HT-29 (cell line): ENCODE data around the gene LSP1. TPM values are rescaled to one million over a fixed set of nuclear protein-coding genes. Genes with fewer than 3 reads are reported as not detected.

Experiments used
- DNase-seq: peaks from one replicate; pipeline ENCODE4 v3.0.0-alpha.2; 2015; ENCODE audit warnings: low spot score
- total RNA-seq: library from RNA; depleted of rRNA; stranded (reverse); fragments of >200 nt; shearing (Covaris generic); gene quantifications from 2 replicates; pipeline ENCODE4 v1.2.3, GENCODE V29; 2014

The LSP1 gene
- total RNA-seq, 1 experiment from 2014 or later, result 0.05 TPM

DNA sequence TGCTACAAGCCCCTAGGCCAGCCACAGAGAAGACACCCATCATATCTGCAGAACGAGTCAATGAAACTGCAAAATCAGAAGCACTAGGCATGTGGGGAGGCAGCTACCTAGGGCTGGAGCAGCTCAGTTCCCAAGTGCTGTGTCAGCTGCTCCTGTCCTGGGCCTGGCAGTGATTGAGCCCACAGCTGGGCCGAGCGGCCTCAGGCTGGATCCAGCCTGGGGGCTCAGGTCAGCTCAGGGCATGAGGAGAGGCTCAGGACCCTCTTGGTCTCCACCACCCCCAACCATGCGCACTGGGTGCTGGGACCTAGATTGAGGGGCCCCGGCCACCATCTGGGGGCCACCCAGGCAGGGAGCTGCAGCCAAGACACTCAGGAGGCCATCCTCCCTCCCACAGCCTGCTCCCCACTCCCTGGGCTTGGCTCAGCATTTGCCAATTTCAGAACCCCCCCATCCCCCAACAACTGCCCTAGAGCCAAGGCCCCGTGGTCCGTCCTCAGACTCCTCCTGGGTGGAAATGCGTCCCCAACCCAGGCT is 64.2 kb downstream of the LSP1 start:
- DNase-seq, result no peak

DNA sequence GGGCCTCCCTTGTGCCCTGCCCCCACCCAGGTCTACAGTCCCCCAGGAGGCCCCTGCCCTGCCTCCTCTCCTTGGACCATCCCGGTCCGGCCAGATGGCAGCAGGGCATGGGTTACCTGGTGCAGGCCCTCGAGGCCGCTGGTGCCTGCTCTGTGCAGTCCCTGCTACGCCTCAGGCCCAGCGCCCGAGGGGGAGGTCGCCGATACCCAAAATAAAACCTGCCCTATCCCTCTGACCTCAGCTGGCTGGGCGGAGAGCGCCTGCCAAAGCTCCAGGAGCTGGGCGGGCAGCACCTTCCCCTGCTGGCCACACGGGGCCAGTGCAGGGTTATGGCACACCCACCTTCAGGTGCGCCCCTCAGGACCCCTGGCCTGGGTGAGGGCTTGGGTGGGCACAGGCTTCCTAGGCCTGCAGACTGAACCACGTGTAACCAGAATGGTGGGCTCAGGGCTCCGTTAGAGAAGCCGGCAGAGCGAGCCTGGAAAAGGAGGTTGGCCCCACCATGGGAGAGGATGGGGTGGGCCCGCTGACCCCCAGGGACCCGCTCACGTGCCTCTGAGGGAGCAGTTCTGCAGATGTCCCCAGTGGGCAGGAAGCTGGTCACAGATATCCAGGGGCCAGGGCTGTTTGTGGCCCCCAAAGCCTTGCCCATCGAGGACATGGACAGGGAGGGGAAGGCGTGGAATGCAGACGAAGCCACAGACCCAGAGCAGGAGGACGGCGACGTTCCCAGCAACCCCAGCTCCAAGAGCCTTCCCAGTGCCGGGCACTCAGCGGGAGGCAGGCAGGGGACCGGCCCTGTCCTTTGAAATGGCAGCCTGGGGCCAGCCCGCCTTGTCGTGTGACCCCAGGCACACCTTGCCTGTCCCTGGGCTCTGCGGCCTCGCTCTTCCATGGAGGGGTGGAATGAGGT is 64.9 kb downstream of the LSP1 start:
- DNase-seq, result no peak

DNA sequence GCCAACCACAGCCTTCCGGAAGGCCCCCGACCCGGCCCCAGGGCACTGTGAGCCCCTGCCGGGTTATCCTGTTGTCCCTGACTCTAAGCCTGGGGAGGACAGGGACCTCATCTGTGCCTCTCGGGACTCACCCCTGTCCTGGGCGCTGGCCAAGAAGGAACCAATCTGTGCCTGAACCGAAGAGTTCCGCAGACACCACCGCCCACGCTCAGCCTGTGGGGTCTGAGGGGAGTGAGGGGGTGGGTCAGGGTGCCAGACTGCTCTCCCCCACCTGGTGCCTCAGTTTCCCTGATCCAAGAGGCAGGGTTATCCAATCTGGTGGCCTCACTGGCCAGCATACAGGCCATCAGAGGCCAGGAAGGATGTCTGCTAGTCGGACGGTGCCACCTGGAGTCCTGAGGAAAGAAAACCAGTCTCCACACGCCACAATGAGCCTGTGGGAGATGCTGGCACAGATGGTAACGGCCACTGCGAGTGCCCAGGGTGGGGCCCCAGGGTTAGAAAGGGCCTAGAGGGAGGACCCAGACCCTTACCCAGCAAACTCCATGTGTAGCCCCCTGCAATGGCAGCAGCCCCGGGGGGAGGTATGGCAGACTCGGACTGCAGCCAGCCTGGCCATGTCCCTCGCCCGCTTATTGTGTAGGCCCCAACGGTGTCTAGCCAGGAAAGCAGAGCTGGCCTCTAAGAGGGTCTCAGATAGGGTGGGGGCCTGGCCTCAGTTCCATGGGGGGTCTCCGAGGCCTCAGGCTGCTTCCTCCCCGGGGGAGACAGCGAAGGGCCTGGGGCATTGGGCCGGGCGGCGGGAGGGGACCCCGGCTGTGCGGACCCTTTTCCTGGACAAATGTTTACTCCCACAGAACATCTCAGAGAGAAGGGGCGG is 65.8 kb downstream of the LSP1 start:
- DNase-seq, result peak; percentile 37

DNA sequence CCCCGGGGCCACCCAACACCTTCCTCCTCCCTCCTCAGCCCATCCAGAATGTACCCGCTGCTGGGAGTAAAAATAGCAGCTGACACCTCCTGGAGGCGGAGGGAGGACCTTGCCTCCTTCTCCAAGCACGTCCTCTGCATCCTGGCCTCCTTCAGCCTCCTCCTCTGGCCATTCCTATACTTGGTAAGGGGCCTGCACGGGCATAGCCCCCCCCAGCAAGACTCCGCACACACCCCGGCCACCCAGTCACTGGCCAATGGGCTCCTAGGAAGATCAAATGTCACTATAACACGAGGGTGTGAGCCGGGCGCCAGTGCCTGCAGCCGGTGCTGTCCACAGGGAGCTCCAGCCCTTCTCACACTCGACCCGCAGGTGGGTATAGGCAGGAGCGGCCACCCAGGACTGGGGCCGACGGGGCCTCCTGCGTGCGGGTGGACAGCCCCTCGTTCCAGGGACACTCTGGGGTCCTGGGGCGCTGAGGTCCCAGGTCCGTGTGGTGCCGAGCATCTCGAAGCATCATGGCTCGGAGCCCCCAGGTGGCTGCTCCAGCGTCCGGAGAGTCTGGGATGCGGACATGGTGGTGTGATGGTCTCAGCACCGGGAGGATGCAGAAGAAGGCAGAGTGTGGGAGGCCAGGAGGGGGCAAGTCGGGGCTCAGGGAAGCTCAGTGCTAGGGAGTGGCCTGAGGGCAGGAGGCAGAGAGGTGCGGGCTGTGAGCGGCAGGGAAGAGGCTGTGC is 66.7 kb downstream of the LSP1 start, which contains the start of gene TNNT3:
Gene TNNT3, plus strand, starts transcription at position 313 of the 737 bp plus-strand sequence. CDS start 3,172 bp downstream, outside the sequence.
- no peak for DNase-seq

DNA sequence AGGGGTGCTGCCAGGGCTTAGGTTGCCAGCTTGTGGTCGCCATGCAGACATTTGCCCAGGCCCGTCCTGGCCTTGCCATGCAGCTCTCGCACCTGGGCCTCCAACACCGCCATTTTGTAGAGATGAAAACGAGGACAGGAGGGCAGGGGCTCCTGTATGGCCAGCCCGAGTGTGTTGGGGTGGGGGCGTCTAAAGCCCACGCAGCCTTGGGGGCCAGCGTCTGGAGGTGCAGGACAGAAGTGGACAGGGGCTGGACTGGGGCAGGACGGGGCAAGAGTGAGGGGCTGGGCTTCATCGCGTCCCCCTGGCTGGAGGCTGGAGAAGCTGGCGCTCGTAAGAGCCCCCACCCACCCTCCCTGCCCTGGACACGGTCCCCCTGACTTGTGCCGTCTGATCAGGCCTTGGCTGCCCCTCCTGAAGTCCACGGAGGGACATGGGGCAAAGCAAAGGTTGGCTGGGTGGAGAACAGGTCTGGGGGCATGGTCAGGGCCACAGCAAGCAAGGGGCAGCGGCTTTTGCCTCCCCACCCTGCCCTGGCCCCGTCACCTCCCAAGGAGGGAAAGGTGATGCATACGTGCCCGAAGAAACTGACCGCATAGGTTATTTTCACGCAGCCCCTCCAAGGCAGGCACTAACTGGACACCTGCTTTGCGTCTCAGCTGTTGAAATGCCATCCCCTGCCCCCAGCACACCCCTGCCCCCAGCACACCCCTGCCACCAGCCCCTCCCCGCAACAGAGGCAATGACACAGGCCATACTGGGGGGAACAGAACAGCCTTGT is 67.4 kb downstream of the LSP1 start:
- no peak for DNase-seq

DNA sequence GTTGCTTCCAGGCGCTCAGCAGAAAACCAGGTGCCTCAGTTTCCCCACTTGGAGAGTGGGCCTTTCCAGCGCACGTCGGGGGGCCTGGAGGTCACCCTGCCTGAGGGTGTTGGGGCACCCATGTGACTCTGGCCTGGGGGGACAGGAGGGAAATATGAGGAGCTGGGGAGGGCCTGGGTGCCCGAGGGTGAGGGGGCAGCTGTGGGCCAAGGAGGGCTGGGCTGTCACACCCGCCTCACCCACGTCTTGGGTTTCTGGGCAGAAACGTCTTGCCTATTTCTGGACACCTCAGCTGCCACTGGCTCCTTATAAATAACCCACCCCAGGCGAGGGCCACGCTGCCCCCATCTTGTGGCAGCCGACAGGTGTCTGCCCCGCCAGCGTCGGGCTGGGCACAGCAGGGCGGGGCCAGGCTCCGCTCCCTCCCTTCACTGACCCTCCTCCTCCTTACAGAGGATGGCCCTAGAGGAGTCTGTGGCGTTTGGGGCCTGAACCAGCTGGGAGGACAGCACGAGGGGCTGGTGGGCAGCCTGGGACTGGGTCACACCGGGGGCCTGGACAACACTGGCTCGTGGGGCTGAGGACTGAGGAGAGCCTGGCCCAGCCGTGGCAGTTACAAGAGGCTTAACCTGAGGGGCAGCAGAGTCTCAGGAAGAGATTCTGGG is 68.2 kb downstream of the LSP1 start:
- DNase-seq, result no peak

DNA sequence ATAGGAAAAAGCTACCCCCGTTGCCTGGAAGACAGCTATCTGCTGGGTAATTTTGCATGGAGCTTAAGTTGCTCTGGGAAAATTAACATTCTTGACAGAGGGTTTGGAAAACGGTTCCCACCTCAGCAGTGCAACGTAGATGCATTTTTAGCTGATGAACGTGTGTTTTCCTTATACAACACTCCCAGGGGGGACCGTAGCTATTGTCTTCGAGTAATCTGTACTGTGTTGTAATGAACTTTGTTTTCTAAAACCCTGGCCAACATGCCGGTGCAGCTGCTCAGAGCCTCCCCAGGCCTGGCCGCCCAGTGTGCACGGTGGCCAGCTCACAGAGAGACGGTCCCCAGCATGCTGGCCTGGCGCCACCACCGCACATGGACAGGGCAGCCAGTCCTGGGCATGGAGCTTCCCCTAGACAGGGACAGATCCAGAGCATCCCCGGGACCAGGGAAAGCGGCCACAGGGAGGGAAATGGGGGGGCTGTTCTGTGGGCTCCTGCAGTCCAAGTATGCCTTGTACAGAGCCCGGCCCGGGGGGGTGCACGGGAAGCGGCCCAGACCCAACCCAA is 68.8 kb downstream of the LSP1 start:
- DNase-seq, result no peak

DNA sequence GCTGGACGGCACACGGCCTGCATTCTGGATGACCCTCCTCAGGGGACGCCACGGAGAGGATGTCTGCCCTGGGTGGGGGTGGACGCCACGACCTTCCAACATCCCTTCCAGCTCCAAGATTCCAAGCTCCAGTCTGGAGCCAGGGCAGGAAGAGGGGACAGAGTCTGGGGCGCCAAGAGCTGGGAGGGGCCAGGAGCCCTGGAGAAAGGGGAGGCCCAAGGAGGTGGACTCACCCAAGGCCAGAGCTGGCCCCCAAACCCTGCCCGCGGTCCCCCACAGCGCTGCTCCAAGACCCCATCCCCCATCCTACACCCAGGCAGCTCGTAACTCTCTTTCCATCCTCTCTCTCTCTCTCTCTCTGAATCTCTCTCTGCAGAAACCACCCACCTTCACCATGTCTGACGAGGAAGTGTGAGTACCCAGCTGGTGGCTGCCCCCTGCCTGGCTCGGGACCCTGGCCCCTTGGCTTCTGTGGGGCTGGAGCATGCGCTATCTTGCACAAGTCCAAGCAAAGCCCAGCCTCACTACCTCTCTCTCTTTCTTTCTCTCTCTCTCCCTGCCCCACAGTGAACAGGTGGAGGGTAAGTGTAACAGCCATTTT is 69.7 kb downstream of the LSP1 start:
- DNase-seq, result no peak

DNA sequence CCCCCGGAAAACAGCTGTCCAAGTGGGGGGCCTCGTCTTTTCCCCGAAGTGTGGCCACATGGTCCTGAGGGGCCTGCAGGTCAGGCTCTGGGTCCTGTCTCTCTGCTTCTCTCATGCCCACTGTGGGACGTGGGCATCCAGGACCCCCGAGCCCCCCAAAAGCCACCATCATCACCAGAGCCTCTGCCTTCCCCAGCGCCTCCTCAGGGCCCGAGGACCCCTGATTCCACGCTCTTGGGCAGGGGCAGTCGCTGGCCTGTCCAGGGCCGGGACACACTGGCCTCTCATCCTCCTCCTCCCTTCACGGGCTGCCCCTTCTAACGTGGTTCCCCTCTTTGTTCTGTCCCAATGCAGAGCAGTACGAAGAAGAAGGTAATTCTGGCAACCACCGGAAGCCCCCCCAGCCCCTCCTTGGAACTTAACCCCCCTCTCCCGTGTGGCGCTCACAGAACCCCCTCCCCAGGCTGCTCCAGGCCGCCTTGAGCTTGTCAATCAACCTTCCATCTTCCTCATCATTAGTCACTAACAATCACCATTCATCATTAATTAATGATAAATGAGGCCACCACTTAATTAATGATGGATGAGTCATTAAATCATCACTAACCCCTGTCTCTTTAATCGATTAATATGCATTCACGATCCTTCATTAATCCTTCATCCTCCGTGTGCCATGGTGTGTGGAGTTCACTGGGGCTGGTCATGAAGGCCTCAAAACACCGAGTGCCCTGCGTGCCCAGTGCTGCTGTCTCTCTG is 70.5 kb downstream of the LSP1 start:
- no peak for DNase-seq

DNA sequence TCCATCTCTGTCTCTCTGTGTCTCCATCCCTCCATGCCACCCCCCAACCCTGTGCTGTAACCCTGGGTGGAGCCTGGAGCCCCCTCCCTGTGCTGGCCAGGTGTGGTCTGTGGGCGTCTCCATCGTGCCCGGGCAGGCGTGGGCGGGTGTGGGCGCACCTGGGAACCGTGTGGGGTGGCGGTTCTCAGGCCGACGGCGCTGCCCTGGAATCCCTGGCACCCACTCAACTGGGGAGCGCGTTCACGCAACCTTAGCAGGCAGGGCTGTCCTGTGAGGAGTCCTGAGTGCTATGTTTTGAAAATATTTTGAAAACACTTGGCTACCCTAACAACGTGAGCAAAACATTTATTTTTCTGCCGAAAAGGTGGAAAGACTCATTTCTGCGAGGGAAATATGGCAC is 71.3 kb downstream of the LSP1 start:
- no peak for DNase-seq

DNA sequence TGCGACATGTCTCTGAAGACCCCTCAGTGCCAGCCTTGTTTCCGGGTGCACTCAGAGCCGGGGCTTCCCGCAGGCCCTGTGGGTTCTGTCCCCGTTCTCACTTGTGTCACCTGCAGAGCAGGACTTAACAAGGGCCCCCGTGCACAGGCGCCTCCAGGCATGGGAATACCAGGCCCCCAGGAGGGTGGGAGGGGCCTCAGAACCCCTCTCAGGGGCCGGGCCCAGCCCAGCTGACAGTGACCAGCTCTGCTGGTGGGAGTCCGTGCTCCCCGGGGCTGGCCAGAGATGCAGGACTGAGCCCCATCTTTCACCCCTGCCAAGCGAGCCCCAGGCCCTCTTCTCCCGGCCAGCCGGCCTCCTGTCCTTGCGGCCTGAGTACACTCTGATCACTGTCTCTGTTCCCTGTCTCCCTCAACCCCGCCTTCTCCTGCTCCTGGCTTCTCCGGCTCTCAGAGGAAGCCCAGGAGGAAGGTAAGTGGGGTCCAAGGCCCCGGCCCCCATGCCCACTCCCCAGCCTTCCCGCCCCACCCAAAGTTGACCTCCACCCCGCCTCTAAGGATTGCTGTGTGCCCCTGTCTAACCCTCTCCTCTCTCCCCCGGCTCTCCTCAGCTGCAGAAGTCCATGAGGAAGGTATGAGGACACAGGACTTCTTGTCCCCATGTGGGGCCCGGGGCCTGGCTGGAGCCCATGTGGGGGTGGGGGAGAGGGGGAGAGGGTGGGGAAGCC is 71.9 kb downstream of the LSP1 start:
- DNase-seq, result no peak

DNA sequence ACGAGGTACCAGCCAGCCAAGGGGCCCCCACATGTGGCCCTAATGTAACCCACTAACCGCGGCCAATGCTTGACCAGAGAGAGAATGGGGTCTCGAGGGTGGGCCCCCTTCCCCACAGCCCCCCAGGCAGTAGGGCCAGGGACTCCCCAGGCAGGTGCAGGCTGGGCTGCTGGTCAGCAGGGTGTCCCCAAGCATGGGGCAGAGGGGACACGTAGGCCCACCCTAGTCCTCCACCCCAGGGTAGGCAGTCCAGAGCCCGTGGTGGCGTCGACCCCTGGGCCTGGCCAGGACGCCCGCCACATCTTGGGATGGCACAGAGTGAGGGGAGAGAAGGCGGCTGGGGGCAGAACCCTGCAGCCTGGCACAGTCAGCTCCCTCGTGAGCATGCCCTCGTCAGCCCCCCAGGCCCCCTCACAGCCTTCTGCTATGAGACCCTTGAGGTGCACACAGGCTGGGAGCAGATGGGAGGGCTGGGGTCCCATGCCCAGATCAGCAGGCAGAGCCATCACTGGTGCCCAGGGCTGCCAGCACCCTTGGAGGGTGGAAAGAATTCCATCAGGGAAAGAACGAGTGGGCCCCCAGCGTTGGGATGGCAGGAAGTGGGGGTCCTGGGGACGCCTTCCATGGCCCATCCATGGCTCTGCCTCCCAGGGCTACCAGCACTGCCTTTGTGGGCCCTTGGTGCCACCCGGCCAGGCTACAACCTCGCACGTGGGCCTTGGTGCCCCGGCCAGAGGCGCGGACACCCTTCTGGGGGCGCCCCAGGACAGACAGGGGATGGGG is 72.7 kb downstream of the LSP1 start:
- DNase-seq, result no peak

DNA sequence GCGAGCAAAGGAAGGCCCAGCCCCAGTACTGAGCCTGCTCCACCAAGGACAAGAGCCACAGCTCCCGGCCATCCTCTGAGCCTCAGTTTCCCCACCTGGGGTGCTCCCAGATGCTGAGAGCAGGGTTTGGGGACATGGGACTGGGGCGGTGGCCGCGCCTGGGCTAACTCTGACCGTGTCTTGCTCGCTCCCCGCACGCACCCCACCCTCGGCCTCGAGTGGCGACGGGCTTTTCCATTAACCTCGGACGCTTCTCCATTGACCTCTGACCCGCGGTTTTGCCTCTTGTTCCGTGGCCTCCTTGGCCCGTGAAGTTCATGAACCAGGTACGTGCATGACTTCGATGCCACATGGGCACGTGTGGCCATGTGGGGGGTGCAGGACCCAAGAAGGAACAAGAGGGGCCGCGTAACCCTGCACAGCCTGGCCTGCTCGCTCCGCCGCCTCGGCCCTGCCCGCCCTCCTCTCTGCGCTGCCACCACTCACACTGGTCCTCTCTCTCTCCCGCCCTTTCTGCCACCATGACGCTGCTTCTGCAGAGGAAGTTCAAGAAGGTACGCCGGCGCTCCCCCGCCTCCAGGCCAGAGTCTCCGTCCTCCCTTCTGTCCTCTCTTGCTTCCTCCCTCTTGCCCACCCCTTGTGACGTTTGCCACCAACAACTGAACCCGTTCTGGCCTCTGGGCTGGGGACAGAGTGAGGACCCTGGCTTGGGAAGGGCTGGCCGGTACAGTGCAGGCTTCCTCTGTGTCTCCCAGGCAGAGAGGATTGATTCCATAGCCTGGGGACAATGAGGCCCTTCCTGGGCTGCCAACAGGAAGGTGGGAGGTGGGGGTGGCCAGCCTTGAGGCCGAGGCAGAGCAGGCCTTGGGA is 73.5 kb downstream of the LSP1 start:
- DNase-seq, result no peak

DNA sequence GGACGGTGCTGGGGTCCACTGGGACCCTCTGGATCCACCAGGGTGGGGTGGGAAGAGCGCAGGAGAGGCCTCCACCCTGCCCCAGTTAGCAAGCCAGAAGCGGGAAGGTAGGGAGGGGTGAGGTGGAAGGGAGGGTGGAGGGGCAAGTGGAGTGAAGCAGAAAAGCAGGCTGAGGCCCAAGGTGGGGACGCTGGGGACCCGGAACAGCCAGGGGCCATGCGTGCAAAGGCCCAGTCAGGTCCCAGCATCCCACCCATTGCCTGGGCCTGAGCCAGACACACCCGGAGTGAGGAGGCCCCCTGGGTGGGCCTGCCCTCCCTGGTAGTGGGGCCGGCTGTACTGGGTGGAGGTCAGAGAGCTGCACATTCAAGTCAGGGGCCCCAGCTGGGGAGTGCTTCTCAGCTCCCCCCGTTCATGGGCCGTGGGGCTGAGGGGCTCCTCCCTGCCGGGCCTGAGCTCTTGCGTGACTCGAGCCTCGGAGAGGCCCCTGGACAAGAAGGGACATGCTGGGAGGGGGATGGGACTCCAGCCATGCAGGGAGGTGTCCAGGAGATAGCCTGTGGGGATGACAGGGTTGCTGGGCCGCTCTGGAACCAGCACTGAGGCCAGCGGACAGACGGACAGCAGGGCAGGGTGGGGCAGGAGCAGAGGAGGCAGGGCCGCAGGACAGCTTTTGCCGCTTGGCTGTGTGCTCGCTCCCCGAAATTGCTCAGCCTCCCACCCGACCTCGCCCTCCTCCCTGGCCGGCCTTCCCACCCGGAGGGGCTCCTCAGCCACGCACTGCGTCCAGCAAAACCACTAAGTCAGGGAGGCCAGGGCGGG is 74.4 kb downstream of the LSP1 start:
- DNase-seq, result no peak

DNA sequence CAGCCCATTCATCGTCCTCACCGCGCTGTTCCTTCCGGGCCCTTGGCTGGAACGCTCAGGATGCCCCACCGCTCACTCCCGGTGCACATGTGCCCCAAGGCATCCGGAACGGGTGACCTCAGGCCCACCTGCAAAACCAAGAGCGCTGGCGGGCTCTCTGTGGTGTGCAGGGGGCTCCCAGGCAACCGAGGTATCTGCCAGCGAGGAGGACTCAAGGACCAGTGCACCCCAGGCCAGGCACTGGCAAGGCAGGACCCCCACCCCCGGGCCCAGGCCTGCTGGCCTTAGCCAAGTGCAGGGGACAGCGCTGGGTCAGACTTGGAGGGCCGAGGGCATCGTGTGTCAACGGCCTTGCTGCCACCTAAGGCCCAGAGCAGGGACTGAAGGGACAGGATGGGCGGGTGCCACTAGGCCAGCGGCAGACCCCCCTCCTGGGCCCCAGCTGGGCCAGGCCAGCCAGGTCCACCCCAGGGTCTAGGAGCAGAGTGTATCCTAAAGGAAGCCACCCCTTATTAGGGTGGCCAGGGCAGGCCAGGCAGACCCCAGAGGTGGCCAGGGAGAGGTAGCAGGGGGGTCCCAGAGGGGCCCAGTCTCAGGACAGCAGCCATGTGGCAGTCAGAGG is 75.1 kb downstream of the LSP1 start:
- no peak for DNase-seq
